Common myeloid progenitor, CD34-positive (primary cell): Measurements from ENCODE around the gene ASPG.

Source experiments
- CTCF ChIA-PET: fragments of 350-600 bp; sonication (Branson Sonifier 250); formaldehyde crosslinking; loops from one replicate; lab custom pipeline; 2021; ENCODE audit warnings: antibody characterized with exemption; lab: Charles Lee
- POLR2A ChIA-PET: fragments of 350-600 bp; sonication (Branson Sonifier 250); formaldehyde crosslinking; loops from one replicate; lab custom pipeline; 2021; ENCODE audit warnings: antibody characterized with exemption; lab: Charles Lee
- DNase-seq, 3 donors: peaks; one replicate each; pipeline versions ENCODE4 v3.0.0 to v3.0.0-alpha.2; 2013
- H3K27ac ChIP-seq, 2 experiments: 1 replicate in 1 of 2; 2 replicates in 1 of 2; pipeline ENCODE4 v1.7.0; 2013; ENCODE audit warnings: inconsistent platforms in 2 of 2, low read length in 2 of 2, mild to moderate bottlenecking in 2 of 2, low read depth in 1 of 2, moderate library complexity in 1 of 2; ENCODE audit not compliant: severe bottlenecking in 2 of 2, insufficient read depth in 1 of 2, poor library complexity in 1 of 2
- H3K27me3 ChIP-seq, 5 experiments: replicated peaks in 2 of 5; 1 replicate in 3 of 5; 2 replicates in 2 of 5; pipeline versions ENCODE4 v1.6.1 to v1.7.0; 2013; ENCODE audit warnings: low read length in 4 of 5, mild to moderate bottlenecking in 2 of 5, moderate library complexity in 2 of 5, inconsistent platforms in 1 of 5; ENCODE audit not compliant: insufficient read depth in 5 of 5, control insufficient read depth in 4 of 5
- H3K36me3 ChIP-seq, 4 experiments: 1 replicate in 2 of 4; 2 replicates in 2 of 4; pipeline versions ENCODE4 v1.6.1 to v1.7.0; 2013; ENCODE audit warnings: low read length in 3 of 4, control low read depth in 1 of 4, mild to moderate bottlenecking in 1 of 4; ENCODE audit not compliant: control insufficient read depth in 4 of 4, insufficient read depth in 4 of 4
- H3K4me1 ChIP-seq, 4 experiments: 1 replicate in 3 of 4; 2 replicates in 1 of 4; pipeline versions ENCODE4 v1.6.1 to v1.7.1; 2013; ENCODE audit warnings: low read length in 3 of 4, mild to moderate bottlenecking in 3 of 4, control low read depth in 1 of 4, inconsistent platforms in 1 of 4, moderate library complexity in 1 of 4; ENCODE audit not compliant: control insufficient read depth in 4 of 4, insufficient read depth in 4 of 4; ENCODE audit errors: control extremely low read depth in 1 of 4
- H3K4me3 ChIP-seq, 7 experiments: 1 replicate in 4 of 7; 2 replicates in 3 of 7; pipeline versions ENCODE4 v1.5.1 to v1.7.0; 2013; ENCODE audit warnings: mild to moderate bottlenecking in 7 of 7, low read length in 6 of 7, moderate library complexity in 6 of 7, inconsistent platforms in 2 of 7, low read depth in 2 of 7, control low read depth in 1 of 7; ENCODE audit not compliant: insufficient read depth in 4 of 7, control insufficient read depth in 1 of 7; ENCODE audit errors: extremely low read depth in 1 of 7
- H3K9me3 ChIP-seq, 5 experiments: 1 replicate in 4 of 5; 2 replicates in 1 of 5; pipeline versions ENCODE4 v1.6.1 to v1.7.1; 2013; ENCODE audit warnings: low read length in 4 of 5, mild to moderate bottlenecking in 2 of 5, inconsistent platforms in 1 of 5, low read depth in 1 of 5, moderate library complexity in 1 of 5; ENCODE audit not compliant: control insufficient read depth in 4 of 5, insufficient read depth in 2 of 5; ENCODE audit errors: control extremely low read depth in 1 of 5
- WGBS: methylation state at CpG from one replicate; pipeline ENCODE4 v1.1.5; 2013; ENCODE audit not compliant: insufficient coverage; 5-methylcytosine and 5-hydroxymethylcytosine counted together

ASPG gene

DNA sequence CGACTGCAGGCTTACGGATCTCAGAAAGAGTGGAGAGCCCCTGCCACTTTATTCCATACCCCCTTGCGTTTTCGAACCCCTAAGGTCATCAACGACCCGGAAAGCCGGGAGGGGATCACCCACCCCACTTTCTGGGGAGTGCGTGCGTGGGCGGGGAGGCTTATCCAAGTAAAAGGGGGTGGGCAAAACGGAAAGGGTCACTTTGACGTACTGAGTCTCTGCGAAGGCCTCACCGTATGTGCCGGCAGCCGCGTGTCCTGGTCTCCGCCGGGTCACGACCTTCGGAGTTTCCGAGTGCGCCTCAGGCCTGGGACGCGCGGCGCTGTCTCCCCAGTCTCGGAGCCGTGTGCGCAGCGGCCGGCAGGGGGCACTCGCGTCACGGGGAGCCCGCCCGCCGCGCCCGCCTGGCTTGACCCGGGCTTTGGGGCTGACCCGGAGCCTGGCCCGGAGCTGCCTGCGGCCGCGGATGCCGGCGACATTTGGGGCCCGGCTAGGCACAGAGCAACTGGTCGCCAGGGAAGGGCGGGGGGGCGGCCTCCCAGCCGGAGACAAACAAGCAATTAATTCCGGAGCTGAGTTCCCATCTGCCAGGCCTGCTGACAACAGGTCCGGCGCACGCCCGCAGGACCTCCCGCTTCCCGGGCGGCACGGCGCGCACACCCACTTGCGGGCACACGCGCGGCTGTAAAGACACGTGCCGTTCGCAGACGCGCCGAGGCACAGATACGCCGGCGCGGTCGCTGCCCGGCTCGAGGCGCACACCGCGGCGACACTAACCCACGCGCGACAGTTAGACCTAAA, 52.0 kb downstream of the ASPG start:
- Histone ChIP-seq H3K4me3 (peak overlapping the region in 6 of 7 experiments; percentile 33 to 61 (median 46)), H3K9me3 (no peaks in the 10 kb centered on the region), H3K27me3 (peaks cover 0 to 76% (median 28%) of the 10 kb centered on the region in 5 experiments), H3K27ac (no peak overlapping the region), H3K4me1 (peaks cover 0 to 41% (median 28%) of the 10 kb centered on the region in 4 experiments), H3K36me3 (no peaks in the 10 kb centered on the region)
- 1% methylated on average over 75 of the region's 88 CpGs for WGBS
- ChIA-PET CTCF (interaction anchor here (0.9 to 1.5 kb wide), 3 partner anchors 86 to 427 kb away, joined by 3 read pairs; no protein-coding TSS in a partner anchor), POLR2A (interaction anchor here (0.6 kb wide), 1 partner anchor 132 kb away, joined by 3 read pairs; no protein-coding TSS in a partner anchor)
- peak; percentile 31 to 60 (median 51) for DNase-seq

DNA sequence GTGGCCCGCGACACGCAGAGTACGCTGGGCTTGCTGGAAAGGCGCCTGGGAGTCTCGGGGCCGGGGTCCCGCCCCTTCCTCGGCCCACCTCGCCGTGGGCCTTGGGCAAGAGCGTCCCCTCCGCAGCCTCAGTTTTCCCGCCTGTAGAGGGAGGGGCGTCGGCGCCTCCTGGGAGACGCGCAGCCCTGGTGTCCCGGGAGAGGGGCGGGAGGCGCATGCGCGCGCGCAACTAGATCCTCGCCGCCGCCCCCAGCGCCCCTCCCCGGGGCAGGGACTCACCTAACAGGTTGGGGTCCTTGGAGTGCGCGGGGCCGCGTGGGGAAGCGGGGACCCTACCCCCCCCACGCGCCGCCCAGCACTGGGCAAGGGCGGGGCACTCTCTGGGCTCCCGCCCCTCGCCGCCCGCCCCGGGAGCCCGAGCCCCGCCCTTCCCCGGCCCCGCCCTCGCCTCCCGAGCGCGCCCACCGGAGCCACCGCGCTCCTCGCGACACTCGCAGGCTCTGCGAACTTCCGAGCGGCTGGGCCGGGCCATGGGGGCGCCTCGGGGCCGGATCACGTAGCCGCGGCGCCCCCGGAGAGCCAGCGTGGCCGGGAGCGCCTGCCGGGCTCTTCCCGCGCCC, 52.7 kb downstream of the ASPG start, which contains the start of gene KIF26A:
Gene KIF26A (plus strand): TSS at position 490 of the 620 bp plus-strand sequence. CDS start 136 bp downstream, outside the sequence.
- Histone ChIP-seq H3K27me3 (peaks cover 0 to 77% (median 28%) of the 10 kb centered on the region in 5 experiments), H3K9me3 (no peaks in the 10 kb centered on the region), H3K36me3 (no peaks in the 10 kb centered on the region), H3K4me3 (peak within 1 kb of the TSS; percentile 10 to 59 (median 35)), H3K4me1 (peaks cover 0 to 41% (median 28%) of the 10 kb centered on the region in 4 experiments), H3K27ac (no peak within 1 kb of the TSS)
- CTCF ChIA-PET, result interaction anchor here (0.9 to 1.5 kb wide), 2 partner anchors 85 to 426 kb away, joined by 3 read pairs; no protein-coding TSS in a partner anchor
- DNase-seq, result peak in 2 of 3 donors; percentile 31 to 41
- POLR2A ChIA-PET, result interaction anchor here (0.6 kb wide), 1 partner anchor 131 kb away, joined by 3 read pairs; no protein-coding TSS in a partner anchor
- under 1% methylated on average over 72 of the region's 77 CpGs for WGBS

DNA sequence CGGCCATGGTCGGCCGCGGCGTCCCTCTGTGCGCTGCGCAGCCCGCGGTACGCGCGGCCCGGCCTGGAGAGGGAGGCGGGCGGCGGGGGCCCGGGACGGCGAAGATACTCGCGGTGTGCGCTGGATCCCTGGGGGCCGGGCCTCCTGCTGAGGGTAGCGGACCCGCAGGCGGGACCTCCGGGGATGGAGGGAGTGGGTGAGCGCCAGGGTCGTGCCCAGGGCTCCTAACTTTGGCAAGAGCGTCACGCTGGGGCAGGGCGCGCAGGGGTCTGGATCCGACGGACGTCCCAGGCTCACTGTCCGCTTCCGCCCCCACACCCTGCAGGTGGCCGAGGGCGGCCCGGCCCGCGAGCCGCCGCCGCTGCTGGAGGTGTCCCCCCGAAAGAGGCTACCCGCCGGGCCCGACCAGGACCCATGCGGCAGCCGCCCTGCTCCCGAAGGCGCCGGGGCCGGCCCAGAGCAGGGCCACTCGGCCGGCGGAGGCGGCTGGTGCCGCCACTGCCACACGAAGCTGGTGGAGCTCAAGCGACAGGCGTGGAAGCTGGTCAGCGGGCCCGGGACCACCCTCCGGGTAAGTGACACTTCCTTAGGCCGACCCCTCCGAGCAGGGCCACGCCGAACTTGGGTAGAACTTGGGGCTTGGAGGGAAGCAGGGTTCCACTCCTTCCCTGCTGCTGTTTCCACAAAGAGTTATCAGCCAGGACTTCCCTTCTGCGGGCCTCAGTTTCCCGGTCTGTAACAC, 53.4 kb downstream of the ASPG start:
- POLR2A ChIA-PET, result interaction anchor here (0.7 kb wide), 1 partner anchor 423 kb away, joined by 3 read pairs; no protein-coding TSS in a partner anchor
- H3K27me3 ChIP-seq, result peaks cover 0 to 72% (median 28%) of the 10 kb centered on the region in 5 experiments

DNA sequence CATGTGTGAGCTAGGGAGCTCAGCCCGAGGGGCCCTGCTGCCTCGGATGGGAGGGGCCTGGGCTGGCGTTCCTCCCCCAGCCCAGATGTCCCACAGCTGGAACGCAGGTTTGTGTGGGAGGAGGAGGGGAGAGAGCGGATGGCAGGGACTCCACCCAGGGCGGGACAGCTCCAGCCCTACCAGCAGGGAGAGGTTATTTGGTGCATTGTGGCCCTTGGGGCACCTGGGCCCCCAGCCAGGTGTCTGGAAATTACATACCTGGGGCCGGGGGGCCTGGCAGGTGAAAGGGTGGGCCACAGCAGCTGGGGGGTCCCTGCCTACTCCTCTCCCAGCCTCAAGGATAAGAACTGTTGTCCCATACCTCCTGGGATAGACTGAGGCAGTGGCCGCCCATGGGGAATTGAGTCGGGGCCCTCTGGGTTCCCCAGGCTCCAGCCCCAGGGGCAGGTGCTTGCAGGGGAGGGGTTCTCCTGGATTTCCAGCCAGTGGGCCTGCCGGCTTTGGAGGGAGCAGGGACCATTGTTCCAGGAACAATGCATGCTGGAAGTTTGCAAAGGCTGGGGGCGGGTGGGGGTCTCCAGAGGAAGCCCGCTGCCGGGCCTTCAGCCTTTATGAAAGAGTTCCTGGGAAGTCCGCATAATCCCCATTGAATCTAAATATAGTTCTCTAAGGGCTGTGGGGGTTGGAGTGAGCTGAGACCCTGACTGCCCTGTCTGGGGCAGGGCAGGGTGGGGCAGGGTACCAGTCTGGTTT, 54.1 kb downstream of the ASPG start:
- DNase-seq, result no peak
- Histone ChIP-seq H3K4me3 (no peak overlapping the region), H3K36me3 (no peaks in the 10 kb centered on the region), H3K27ac (no peak overlapping the region), H3K27me3 (peaks cover 0 to 64% (median 24%) of the 10 kb centered on the region in 5 experiments), H3K4me1 (peaks cover 0 to 41% (median 28%) of the 10 kb centered on the region in 4 experiments), H3K9me3 (no peaks in the 10 kb centered on the region)
- 84% methylated on average over 6 of the region's 14 CpGs for WGBS
- ChIA-PET POLR2A (interaction anchor here (0.7 kb wide), 1 partner anchor 422 kb away, joined by 3 read pairs; no protein-coding TSS in a partner anchor), CTCF (interaction anchor here (0.8 to 1.6 kb wide), 3 partner anchors 11 to 424 kb away, joined by 3 to 7 read pairs (median 4); no protein-coding TSS in a partner anchor)

More for the DNA sequence above, 53.4 kb downstream of the ASPG start:
- Histone ChIP-seq H3K9me3 (no peaks in the 10 kb centered on the region), H3K4me3 (peak overlapping the region in 5 of 7 experiments; percentile 10 to 59 (median 56)), H3K36me3 (no peaks in the 10 kb centered on the region), H3K4me1 (peaks cover 0 to 41% (median 28%) of the 10 kb centered on the region in 4 experiments), H3K27ac (no peak overlapping the region)
- no peak for DNase-seq
- 3% methylated on average over 67 of the region's 73 CpGs for WGBS
- CTCF ChIA-PET, result interaction anchor here (0.8 to 1.6 kb wide), 3 partner anchors 12 to 425 kb away, joined by 3 to 7 read pairs (median 4); no protein-coding TSS in a partner anchor

DNA sequence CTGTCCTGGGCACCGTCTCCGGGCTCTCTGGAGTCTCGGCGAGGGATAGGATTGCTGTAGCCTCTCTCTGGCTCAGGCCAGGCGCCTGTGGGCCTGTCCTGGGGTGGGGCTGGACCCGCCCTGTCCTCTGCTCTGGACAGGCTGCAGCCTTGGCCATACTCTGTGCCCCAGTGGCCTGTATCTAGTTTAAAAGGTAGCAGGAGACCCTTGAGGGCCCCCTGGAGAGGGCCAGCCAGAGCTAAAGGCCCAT, 54.6 kb downstream of the ASPG start:
- Histone ChIP-seq H3K9me3 (no peaks in the 10 kb centered on the region), H3K36me3 (no peaks in the 10 kb centered on the region), H3K4me1 (peaks cover 0 to 38% (median 27%) of the 10 kb centered on the region in 4 experiments), H3K27ac (no peak overlapping the region), H3K4me3 (no peak overlapping the region), H3K27me3 (peaks cover 0 to 59% (median 24%) of the 10 kb centered on the region in 5 experiments)
- DNase-seq, result no peak
- 100% methylated on average over 6 of the region's 6 CpGs for WGBS
- CTCF ChIA-PET, result interaction anchor here (1.6 to 1.7 kb wide), 2 partner anchors 43 to 424 kb away, joined by 4 to 7 read pairs; no protein-coding TSS in a partner anchor
- POLR2A ChIA-PET, result no interaction called here
